ENCODE results near the gene SKAP2.
A peak's percentile ranks its signal among the peaks of the same experiment; 100 is the strongest.

DNA sequence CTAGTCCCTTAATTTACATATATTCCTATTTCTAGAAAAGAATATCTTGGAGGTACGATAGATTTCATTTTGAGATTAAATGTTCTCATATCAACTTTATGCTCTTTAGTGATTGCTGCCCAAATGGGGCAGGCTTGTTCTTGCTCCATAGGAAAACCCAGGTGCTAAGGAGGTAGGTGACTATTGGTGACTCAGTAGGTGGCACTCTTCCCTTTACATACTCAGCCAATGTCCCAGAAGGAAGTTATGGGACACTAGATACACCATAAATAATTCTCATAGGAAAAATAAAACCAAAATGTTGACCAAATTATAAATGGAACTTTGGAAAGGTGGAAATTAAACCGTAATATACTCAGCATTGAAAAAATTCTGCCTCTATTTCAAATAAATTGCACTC lies 4.0 kb downstream of the SKAP2 start:
- TF ChIP-seq, protein P1, sequence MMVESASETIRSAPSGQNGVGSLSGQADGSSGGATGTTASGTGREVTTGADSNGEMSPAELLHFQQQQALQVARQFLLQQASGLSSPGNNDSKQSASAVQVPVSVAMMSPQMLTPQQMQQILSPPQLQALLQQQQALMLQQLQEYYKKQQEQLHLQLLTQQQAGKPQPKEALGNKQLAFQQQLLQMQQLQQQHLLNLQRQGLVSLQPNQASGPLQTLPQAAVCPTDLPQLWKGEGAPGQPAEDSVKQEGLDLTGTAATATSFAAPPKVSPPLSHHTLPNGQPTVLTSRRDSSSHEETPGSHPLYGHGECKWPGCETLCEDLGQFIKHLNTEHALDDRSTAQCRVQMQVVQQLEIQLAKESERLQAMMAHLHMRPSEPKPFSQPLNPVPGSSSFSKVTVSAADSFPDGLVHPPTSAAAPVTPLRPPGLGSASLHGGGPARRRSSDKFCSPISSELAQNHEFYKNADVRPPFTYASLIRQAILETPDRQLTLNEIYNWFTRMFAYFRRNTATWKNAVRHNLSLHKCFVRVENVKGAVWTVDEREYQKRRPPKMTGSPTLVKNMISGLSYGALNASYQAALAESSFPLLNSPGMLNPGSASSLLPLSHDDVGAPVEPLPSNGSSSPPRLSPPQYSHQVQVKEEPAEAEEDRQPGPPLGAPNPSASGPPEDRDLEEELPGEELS (CRISPR knock-in tag; IDR thresholded peaks at IDR 0.05): no peak
- TF ChIP-seq NONO (IDR thresholded peaks at IDR 0.05): no peak
- TF ChIP-seq NONO (CRISPR knock-in tag; conservative IDR thresholded peaks at IDR 0.05): no peak
- no peak for TF ChIP-seq PHB2 (IDR thresholded peaks at IDR 0.05; ENCODE audit: partially characterized antibody)
- TF ChIP-seq, protein P2, sequence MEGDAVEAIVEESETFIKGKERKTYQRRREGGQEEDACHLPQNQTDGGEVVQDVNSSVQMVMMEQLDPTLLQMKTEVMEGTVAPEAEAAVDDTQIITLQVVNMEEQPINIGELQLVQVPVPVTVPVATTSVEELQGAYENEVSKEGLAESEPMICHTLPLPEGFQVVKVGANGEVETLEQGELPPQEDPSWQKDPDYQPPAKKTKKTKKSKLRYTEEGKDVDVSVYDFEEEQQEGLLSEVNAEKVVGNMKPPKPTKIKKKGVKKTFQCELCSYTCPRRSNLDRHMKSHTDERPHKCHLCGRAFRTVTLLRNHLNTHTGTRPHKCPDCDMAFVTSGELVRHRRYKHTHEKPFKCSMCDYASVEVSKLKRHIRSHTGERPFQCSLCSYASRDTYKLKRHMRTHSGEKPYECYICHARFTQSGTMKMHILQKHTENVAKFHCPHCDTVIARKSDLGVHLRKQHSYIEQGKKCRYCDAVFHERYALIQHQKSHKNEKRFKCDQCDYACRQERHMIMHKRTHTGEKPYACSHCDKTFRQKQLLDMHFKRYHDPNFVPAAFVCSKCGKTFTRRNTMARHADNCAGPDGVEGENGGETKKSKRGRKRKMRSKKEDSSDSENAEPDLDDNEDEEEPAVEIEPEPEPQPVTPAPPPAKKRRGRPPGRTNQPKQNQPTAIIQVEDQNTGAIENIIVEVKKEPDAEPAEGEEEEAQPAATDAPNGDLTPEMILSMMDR (CRISPR knock-in tag; IDR thresholded peaks at IDR 0.05): peak; percentile 73
- TF ChIP-seq ISX (CRISPR knock-in tag; conservative IDR thresholded peaks at IDR 0.05): no peak
- no peak; the same call in 1 of the 2 replicates for TF ChIP-seq HMG20A (CRISPR knock-in tag; IDR thresholded peaks at IDR 0.05; ENCODE audit: borderline replicate concordance)
- no peak for TF ChIP-seq ZNF598 (CRISPR knock-in tag; IDR thresholded peaks at IDR 0.05; ENCODE audit: borderline replicate concordance)
- TF ChIP-seq POLR2AphosphoS5 (IDR thresholded peaks at IDR 0.05; ENCODE audit: low read depth, low read length): no peak
- no peak for TF ChIP-seq NR1H2 (CRISPR knock-in tag; IDR thresholded peaks at IDR 0.05; ENCODE audit: borderline replicate concordance, low read depth)
- no peak for TF ChIP-seq HNRNPUL1 (IDR thresholded peaks at IDR 0.05; ENCODE audit: low read depth, low read length)
